Measurements from ENCODE around the gene PLEKHG1.

PLEKHG1 gene

DNA sequence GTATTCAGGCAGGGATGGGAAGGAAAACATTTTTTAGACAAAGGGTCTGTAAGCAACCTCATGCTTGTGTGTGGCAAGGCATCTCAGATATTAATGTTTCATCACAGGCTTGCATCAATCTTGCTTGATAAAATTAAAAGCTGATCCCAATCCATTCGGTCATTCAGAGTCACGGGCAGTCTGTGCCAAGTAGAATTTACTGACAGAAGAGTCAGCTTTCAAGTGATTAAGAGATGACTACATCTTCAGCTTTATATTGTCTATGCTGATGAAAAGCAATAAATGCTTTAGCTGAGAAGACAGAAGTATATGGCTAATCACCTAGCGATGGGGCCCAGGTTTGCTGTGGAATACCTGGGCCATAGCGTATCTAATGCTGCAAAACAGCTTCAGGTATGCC is 3.5 kb downstream of the PLEKHG1 start:
- TF ChIP-seq, protein P1, sequence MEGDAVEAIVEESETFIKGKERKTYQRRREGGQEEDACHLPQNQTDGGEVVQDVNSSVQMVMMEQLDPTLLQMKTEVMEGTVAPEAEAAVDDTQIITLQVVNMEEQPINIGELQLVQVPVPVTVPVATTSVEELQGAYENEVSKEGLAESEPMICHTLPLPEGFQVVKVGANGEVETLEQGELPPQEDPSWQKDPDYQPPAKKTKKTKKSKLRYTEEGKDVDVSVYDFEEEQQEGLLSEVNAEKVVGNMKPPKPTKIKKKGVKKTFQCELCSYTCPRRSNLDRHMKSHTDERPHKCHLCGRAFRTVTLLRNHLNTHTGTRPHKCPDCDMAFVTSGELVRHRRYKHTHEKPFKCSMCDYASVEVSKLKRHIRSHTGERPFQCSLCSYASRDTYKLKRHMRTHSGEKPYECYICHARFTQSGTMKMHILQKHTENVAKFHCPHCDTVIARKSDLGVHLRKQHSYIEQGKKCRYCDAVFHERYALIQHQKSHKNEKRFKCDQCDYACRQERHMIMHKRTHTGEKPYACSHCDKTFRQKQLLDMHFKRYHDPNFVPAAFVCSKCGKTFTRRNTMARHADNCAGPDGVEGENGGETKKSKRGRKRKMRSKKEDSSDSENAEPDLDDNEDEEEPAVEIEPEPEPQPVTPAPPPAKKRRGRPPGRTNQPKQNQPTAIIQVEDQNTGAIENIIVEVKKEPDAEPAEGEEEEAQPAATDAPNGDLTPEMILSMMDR (IDR thresholded peaks at IDR 0.05) = no peak

DNA sequence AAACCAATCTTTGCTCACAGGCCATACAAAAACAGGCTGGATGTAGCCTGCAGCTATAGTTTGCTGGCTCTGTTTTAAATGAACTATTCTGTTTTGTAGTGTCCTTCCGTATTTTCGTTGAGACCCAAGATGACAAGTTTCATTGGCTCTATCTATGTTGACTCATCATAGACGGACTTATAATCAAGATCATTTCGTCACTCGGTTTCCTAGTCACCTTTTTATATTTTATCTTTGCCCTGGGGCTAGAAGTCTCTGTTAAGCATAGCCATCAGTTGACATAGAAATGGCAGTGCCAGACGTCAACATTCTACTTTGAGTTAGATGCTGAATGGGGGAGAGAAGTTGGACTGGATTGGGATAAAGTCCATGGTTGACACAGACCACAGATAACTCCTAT is 4.8 kb downstream of the PLEKHG1 start:
- no peaks in the 10 kb centered on the region for H3K36me3 ChIP-seq
- no peak overlapping the region for H3K4me3 ChIP-seq (ENCODE audit: low read depth in 1 of 2, low read length in 1 of 2)
- TF ChIP-seq, protein P1 (IDR thresholded peaks at IDR 0.05) = no peak
- peaks cover 86% of the 10 kb centered on the region for H3K27me3 ChIP-seq
- no peaks in the 10 kb centered on the region for H3K9me3 ChIP-seq
- peaks cover 0 to 13% of the 10 kb centered on the region in 2 experiments for H3K4me1 ChIP-seq (ENCODE audit: control insufficient read depth in 1 of 2, insufficient read depth in 1 of 2, low read depth in 1 of 2, low read length in 1 of 2)
- H3K27ac ChIP-seq = no peak overlapping the region

More for the DNA sequence above, 3.5 kb downstream of the PLEKHG1 start:
- Histone ChIP-seq H3K4me3 (ENCODE audit: low read depth in 1 of 2, low read length in 1 of 2) (no peak overlapping the region), H3K4me1 (ENCODE audit: control insufficient read depth in 1 of 2, insufficient read depth in 1 of 2, low read depth in 1 of 2, low read length in 1 of 2) (peaks cover 0 to 13% of the 10 kb centered on the region in 2 experiments), H3K27ac (no peak overlapping the region), H3K9me3 (no peaks in the 10 kb centered on the region), H3K27me3 (peaks cover 95% of the 10 kb centered on the region), H3K36me3 (no peaks in the 10 kb centered on the region)

DNA sequence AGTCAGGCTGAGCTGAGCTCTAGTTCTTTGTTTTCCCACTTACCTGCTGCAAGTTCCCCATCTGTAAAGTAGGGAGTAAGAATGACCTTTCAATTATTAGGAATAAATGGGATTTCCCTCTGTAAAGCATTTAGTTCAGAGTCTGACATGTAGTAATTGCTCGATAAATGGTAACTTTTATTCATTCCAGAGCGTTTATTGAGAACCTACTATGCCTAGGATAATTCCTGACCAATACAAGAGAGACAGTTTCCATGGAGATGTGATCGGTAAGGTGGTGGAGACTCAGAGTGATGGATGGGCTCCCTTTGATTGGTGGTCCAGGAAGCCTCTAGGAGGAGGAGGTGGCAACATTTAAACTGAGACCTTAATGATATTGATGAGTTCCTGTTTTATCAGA is 5.6 kb downstream of the PLEKHG1 start:
- Histone ChIP-seq H3K4me1 (ENCODE audit: control insufficient read depth in 1 of 2, insufficient read depth in 1 of 2, low read depth in 1 of 2, low read length in 1 of 2) (peaks cover 0 to 5% of the 10 kb centered on the region in 2 experiments), H3K9me3 (no peaks in the 10 kb centered on the region), H3K27ac (no peak overlapping the region), H3K36me3 (no peaks in the 10 kb centered on the region), H3K4me3 (ENCODE audit: low read depth in 1 of 2, low read length in 1 of 2) (no peak overlapping the region), H3K27me3 (peaks cover 78% of the 10 kb centered on the region)
- TF ChIP-seq, protein P1 (IDR thresholded peaks at IDR 0.05) = no peak

DNA sequence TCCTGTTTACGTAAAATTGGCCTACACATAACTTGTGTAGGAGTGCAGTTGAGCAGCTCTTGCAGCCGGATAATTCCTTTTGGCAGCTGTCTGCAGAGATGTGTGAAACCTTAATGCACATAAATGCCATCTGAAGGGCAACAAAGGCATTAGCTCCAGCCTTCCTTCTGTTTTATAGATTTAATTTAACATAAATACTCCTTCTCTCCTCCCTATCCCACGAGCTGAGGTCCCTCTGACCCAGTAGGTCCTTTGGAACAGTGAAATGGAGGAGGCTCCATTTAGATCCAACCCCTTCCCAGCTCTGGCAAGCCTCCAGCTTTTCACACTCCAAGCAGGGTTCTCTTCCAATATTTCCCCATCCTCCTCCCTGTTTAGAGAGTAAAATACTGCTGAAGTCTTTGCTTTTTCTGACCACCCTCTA is 6.5 kb downstream of the PLEKHG1 start:
- no peak overlapping the region for H3K4me3 ChIP-seq (ENCODE audit: low read depth in 1 of 2, low read length in 1 of 2)
- no peaks in the 10 kb centered on the region for H3K9me3 ChIP-seq

DNA sequence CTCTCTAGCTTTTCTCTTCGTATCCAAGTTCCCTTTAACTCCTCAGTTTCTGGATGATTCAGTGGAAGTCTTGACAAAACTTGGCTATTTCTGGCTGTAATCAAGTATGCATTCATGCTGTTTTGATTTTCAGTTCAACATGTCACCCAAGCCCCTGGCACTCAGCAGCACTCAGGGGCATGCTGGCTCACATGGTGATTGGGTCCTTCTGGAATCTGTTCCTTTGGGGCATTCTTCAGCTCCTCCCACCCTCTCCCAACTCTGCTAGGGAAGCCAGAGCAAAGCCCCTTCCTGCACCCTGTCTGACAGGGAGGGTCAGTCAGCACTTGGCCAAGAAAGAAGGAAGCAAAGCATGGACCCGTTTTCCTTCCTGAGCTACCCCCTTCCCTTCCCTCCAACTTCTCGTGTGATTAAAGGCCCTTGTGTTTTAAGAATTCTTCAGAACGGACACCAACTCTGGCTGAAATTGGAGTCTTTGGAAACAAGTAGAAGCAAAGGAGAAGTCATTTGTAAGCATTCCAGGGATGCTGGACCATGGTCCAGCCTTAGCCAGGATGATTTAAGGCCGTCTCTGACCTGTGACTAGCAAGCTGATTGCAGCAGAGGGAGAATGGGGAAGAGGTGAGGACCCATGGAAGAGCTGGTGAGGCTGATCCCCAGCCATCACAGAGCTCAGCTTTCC is 7.1 kb downstream of the PLEKHG1 start:
- Histone ChIP-seq H3K36me3 (no peaks in the 10 kb centered on the region), H3K27me3 (peaks cover 71% of the 10 kb centered on the region), H3K4me1 (ENCODE audit: control insufficient read depth in 1 of 2, insufficient read depth in 1 of 2, low read depth in 1 of 2, low read length in 1 of 2) (no peaks in the 10 kb centered on the region), H3K27ac (no peak overlapping the region), H3K9me3 (no peaks in the 10 kb centered on the region), H3K4me3 (ENCODE audit: low read depth in 1 of 2, low read length in 1 of 2) (no peak overlapping the region)
- TF ChIP-seq, protein P1 (IDR thresholded peaks at IDR 0.05) = no peak

More for the DNA sequence above, 6.5 kb downstream of the PLEKHG1 start:
- Histone ChIP-seq H3K27me3 (peaks cover 75% of the 10 kb centered on the region), H3K36me3 (no peaks in the 10 kb centered on the region), H3K4me1 (ENCODE audit: control insufficient read depth in 1 of 2, insufficient read depth in 1 of 2, low read depth in 1 of 2, low read length in 1 of 2) (no peaks in the 10 kb centered on the region), H3K27ac (no peak overlapping the region)
- TF ChIP-seq, protein P1 (IDR thresholded peaks at IDR 0.05) = no peak

All from neutrophil (primary cell).